Measurements from ENCODE around the gene NEGR1.

Gene NEGR1

GRCh38 chr1:71618191-71618590, 664.1 kb downstream of the NEGR1 start:
- DNase-seq, result no peak

DNA sequence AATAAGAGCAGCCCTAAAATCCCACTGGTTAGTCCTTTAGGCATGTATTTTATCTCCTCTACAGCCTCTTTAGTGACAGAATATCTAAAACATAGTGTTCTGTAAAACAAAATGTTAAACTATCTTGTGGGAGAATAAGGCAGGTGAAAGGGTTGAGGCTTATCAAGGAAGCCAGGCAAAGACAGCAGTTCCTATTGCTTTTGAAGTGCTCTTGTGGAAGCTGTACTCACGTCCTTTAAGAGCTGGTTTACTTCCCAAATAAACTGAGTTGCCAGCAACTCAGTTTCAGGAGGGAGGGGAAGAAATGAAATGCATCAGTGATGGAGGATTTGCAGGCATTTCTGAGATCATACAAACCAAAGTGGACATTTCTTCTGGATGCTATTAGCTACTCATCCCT, 671.9 kb downstream of the NEGR1 start:
- no peak for DNase-seq

DNA sequence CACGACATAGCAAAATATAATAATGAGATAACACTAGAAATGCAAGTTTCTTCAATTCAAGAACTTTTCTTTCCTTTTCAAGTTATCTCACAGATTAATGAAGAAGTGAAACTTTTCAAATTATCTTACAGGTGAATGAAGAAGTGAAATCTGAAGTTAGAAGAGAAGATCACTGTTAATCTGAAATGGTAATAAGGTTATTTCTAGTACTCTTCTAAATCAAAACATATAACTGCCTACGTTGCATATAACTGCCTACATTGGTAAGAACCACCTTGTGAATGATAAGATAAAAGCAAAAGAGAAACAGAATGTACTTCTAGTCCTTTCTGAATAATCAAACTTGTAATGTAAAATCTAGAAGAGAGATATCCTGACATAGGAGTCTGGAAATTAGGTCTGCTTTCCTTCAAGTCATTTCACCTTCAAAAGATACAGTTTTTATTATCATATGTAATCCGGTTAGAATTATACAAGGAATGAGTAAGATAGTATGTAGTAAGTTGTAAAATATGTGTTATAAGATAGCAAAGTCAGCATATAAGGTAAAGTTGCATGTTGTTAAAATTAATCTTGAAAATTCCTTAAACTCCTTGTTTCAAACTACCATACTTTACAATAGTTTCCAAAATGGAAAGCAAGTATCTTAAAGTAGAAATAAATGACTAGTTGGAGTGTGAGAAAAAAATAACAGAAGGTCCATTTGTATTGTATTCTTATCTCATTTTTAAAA, 679.1 kb downstream of the NEGR1 start:
- DNase-seq, result no peak

DNA sequence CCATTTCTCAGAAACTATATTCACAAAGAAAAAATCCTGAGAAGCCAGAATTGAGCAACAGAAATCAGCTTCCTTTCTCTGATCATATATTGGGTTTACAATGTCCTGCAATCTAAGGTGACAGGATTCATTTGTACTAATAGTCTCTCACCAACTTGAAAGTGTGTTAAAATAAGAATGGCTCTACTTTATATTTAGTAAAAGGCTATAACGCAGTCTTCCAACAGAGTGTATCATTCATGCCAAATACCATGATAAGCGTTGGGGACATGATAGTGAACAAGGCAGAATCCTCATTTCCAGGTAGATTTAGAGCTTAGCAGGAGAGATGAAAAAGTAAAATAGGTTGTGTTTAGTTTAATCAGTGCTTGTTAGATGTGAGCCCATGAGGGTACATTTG, 682.3 kb downstream of the NEGR1 start:
- DNase-seq, result no peak

- DNase-seq, result no peak
These were observed 683.0 kb downstream of the NEGR1 start for GRCh38 chr1:71599306-71599705.

GRCh38 chr1:71593523-71593922, 688.8 kb downstream of the NEGR1 start:
- DNase-seq, result no peak

DNA sequence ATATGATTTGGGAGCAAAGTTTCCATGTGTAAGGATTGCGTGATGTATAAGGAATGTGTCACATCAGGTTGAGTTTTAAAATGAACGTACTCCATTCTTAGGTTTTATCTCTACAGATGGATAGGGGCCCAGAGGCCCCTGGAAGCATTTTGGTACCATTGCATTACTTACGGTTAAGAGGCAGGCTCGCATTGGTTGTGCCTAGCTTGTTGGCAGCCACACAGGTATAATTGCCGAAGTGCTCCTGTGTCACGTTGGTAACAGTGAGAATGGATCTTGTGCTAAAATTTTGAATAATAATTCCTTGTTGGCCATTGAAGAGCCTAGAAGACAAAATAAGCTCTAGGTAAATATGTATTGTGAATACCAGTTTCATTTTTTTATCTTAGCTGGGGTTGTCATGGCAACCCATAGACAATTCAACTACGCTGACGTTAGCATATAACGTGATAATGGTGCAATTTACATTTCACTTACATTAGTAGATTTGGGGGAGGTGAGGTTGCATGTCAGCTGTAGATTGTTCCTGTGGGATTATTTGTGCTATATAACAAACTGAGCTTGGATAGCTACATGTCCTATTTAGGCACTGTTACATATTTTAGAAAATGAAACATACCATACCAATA, 689.6 kb downstream of the NEGR1 start:
- no peak for DNase-seq

GRCh38 chr1:71589005-71589404, 693.3 kb downstream of the NEGR1 start:
- DNase-seq, result no peak

DNA sequence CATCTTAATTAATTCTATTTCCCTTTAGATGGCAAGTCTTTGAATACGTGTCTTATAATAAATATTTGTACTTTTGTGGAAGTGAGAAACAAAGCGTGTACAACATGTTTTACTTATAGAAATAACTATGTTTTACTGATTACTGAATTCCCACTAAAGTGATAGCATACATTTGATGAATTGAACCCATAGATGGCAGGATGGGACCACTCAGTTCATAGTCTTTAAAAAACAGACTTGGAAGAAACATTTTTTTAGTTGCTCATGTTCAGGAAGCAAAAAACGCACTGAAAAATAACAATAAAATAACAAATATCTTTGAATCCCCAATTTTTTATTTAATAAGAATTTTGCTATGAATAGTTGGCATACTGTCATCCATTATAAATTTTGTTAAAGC, 694.4 kb downstream of the NEGR1 start:
- DNase-seq, result no peak

GRCh38 chr1:71586030-71586429, 696.3 kb downstream of the NEGR1 start:
- DNase-seq, result no peak

- no peak for DNase-seq
These were observed 698.6 kb downstream of the NEGR1 start for GRCh38 chr1:71583756-71584155.

- no peak for DNase-seq
These were observed 699.7 kb downstream of the NEGR1 start for GRCh38 chr1:71582673-71583072.

- no peak for DNase-seq
These were observed 704.7 kb downstream of the NEGR1 start for GRCh38 chr1:71577451-71578131.

DNA sequence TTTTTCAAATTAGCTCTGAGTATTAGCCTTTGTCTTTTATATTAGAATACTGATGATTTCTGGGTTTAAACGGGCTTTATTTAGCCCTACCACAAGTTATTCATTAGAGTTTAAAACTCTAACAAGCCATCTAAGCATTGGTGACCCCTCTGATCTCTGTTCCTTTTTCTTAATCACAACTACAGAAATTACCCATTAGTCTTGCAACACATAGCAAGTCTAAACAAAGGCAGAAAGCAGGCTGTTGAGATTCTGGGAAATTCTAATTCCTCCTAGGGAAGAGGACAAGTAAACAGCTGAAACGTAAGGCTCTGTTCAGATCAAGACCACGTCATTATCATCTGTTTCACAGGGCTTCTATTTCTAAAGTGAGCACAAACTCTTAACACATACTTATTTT, 710.3 kb downstream of the NEGR1 start:
- DNase-seq, result no peak

GRCh38 chr1:71566413-71566812, 715.9 kb downstream of the NEGR1 start:
- DNase-seq, result no peak

- DNase-seq, result no peak
These were observed 716.5 kb downstream of the NEGR1 start for GRCh38 chr1:71565831-71566230.

DNA sequence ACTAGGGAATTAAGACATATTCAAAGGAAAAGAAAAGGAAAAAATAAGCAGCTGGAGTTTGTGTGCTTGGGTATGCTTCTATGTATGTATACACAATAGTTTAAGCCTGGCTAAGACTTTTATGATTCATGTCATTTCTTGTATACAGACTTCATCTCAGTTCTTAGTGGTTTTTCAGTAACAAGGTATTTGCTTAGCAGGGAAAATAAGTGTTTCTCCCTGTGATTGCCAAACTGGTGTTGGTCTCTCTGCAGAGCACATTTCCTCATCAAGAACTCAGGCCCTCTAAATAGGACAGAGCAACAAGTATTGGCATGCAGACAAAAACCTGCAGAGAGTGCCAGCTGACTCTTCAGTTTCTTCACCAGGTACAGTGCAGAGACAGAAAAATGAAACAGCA, 717.1 kb downstream of the NEGR1 start:
- no peak for DNase-seq

GRCh38 chr1:71562298-71562697, 720.0 kb downstream of the NEGR1 start:
- DNase-seq, result no peak

DNA sequence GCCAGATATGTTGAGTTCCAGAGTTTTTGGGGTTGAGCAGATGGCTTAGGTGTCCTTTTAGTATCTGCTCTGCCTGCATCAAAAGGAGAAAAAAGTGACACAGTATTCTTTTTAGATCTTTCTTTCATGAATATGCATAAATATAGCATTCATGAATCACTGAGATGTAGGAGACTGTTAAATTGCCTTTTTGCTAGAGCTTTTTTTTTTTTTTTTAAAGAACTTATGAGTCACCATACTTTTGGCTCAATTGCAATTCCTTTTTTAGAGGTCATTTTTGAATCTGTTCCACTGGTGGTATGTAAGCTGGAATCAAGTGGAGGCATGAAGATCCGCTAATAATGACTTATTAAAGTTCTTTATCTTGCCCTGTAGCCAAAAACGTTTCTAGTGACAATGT, 720.6 kb downstream of the NEGR1 start:
- DNase-seq, result no peak

- DNase-seq, result no peak
These were observed 721.1 kb downstream of the NEGR1 start for GRCh38 chr1:71561206-71561605.

- DNase-seq, result no peak
These were observed 722.5 kb downstream of the NEGR1 start for GRCh38 chr1:71559880-71560279.

GRCh38 chr1:71557138-71557537, 725.2 kb downstream of the NEGR1 start:
- DNase-seq, result no peak

GRCh38 chr1:71548398-71548890, 733.9 kb downstream of the NEGR1 start:
- DNase-seq, result no peak

GRCh38 chr1:71542155-71542554, 740.2 kb downstream of the NEGR1 start:
- no peak for DNase-seq

All from stimulated activated CD4-positive, alpha-beta T cell treated with anti-CD3 and anti-CD28 coated beads, Interleukin-2, amount 100 ng/mL, for 24 hours (primary cell).